ENCODE results near the gene GAD2. TPM values are rescaled to one million over a fixed set of nuclear protein-coding genes. Genes with fewer than 3 reads are reported as not detected.

The GAD2 gene
- total RNA-seq, 4 donors from 2014 or later = not detected

DNA sequence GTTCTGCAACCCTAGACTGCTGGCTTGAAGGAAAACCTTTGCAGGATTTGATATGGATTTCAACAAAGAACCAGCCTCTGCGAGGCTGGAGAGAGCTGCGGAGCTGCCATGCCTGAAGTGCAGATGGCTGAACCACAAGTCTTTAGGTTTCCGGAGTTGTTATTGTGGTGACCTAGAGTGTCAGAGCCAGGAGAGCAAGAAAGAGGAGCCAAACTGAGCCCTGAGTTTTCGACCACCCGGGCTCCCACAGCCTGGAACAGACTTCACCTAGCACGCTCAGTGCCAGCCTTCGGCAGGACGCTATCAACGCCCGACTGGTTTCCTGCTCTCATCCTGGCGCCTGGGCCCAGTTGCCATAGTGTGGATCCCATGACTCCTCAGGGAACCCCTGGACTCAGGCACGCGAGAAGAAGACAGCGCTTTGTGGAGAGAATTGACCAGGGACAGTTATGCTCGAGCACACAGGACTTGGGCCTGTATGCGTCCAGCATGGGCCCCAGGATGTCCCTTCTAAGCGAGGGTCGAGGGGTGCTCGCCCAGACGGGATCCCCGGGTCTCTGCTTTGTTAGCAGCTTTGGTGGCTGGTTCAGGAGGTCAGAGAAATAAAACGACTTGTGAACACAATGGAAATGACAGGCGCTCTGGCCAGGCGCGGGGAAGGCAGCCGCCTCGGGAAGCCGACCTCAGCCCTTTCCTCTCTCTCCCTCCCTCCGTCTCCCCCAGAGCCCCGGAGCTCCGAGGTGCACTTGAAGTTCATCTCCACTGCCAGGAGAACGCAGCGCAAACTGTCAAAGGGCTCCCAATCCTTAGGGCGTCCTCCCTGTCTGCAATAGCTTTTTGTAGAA lies 1.8 kb upstream of the GAD2 start:
- H3K4me3 ChIP-seq (replicated peaks in 1 of 3) = no peak overlapping the region
- 3 to 10% methylated on average over 34 of the region's 34 CpGs for WGBS, 2 donors
- no peaks in the 10 kb centered on the region for H3K36me3 ChIP-seq
- DNase-seq = no peak
- no peak for TF ChIP-seq POLR2A (IDR thresholded peaks at IDR 0.05)
- TF ChIP-seq, protein P1, sequence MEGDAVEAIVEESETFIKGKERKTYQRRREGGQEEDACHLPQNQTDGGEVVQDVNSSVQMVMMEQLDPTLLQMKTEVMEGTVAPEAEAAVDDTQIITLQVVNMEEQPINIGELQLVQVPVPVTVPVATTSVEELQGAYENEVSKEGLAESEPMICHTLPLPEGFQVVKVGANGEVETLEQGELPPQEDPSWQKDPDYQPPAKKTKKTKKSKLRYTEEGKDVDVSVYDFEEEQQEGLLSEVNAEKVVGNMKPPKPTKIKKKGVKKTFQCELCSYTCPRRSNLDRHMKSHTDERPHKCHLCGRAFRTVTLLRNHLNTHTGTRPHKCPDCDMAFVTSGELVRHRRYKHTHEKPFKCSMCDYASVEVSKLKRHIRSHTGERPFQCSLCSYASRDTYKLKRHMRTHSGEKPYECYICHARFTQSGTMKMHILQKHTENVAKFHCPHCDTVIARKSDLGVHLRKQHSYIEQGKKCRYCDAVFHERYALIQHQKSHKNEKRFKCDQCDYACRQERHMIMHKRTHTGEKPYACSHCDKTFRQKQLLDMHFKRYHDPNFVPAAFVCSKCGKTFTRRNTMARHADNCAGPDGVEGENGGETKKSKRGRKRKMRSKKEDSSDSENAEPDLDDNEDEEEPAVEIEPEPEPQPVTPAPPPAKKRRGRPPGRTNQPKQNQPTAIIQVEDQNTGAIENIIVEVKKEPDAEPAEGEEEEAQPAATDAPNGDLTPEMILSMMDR (IDR thresholded peaks at IDR 0.05) = no peak
- H3K9me3 ChIP-seq = no peaks in the 10 kb centered on the region
- peaks cover 5 to 8% of the 10 kb centered on the region in 2 donors for H3K4me1 ChIP-seq
- no peak overlapping the region for H3K27ac ChIP-seq
- peaks cover 8% of the 10 kb centered on the region for H3K27me3 ChIP-seq
- intact Hi-C loops (cut with DNase I) = no loop called here

DNA sequence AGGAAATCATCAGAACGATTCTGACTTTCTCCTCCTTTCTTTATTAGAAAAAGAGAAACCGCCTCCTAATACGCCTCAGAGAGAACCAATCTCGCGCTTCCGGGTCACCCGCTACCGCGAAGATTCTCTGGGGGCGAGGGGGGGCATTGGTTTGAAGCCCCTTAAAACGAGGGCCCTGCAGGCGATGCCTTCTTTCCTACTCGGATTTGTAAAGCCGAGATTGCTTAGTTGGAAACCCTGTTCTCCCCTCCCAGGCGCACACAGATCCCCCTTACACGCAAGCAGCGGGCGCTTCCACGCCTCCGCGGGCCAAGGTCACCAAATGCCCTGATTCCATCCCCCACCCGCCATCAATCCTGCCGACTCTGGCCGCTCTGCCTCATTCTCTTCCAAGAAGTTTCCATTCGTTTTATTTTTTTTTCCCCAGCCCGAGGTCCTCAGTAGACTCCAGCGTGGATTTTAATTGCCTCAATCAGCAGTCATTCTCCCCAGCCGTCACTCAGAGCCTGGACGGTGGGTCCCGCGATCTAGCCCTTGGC lies 1.1 kb upstream of the GAD2 start:
- whole genome bisulfite sequencing, 2 donors = 2 to 3% methylated on average over 31 of the region's 31 CpGs
- Histone ChIP-seq H3K4me1 (peaks cover 5 to 8% of the 10 kb centered on the region in 2 donors), H3K36me3 (no peaks in the 10 kb centered on the region), H3K27ac (no peak overlapping the region), H3K27me3 (peaks cover 8% of the 10 kb centered on the region), H3K9me3 (no peaks in the 10 kb centered on the region), H3K4me3 (replicated peaks in 1 of 3) (no peak overlapping the region)
- no peak for DNase-seq
- intact Hi-C loops (cut with DNase I) = no loop called here
- TF ChIP-seq POLR2A (IDR thresholded peaks at IDR 0.05) = no peak
- TF ChIP-seq, protein P1 (IDR thresholded peaks at IDR 0.05) = no peak

DNA sequence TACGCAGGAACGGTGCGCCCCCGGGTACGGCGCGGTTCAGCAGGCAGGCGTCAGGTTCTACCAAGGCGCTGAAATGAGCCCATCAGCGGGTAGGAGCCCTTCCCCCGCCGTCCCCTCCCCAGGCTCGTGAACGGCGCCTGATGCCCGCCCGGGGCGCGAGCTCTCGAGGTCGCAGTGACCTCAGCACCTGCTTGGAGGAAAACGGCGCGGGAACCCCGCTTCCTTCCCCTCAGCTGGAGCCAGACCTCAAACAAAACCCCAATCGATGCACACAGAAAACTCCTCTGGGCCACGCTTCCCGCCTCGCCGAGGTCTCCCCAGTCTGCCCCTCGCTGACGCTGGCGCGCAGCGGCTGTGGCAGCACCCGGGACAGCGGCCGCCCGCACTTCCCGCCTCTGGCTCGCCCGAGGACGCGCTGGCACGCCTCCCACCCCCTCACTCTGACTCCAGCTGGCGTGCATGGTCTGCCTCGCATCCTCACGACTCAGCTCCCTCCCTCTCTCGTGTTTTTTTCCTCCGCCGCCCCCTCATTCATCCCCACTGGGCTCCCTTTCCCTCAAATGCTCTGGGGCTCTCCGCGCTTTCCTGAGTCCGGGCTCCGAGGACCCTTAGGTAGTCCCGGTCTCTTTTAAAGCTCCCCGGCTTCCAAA lies 514 bp upstream of the GAD2 start:
- H3K27ac ChIP-seq = no peak overlapping the region
- H3K27me3 ChIP-seq = peaks cover 8% of the 10 kb centered on the region
- intact Hi-C loops (cut with DNase I) = no loop called here
- H3K9me3 ChIP-seq = no peaks in the 10 kb centered on the region
- H3K4me1 ChIP-seq = peaks cover 5 to 8% of the 10 kb centered on the region in 2 donors
- H3K4me3 ChIP-seq (replicated peaks in 1 of 3) = no peak overlapping the region
- no peak for TF ChIP-seq POLR2A (IDR thresholded peaks at IDR 0.05)
- TF ChIP-seq, protein P1 (IDR thresholded peaks at IDR 0.05) = no peak
- no peaks in the 10 kb centered on the region for H3K36me3 ChIP-seq
- peak; percentile 27 to 37 for DNase-seq
- WGBS, 2 donors = 1 to 2% methylated on average over 47 to 57 of the region's 57 CpGs

DNA sequence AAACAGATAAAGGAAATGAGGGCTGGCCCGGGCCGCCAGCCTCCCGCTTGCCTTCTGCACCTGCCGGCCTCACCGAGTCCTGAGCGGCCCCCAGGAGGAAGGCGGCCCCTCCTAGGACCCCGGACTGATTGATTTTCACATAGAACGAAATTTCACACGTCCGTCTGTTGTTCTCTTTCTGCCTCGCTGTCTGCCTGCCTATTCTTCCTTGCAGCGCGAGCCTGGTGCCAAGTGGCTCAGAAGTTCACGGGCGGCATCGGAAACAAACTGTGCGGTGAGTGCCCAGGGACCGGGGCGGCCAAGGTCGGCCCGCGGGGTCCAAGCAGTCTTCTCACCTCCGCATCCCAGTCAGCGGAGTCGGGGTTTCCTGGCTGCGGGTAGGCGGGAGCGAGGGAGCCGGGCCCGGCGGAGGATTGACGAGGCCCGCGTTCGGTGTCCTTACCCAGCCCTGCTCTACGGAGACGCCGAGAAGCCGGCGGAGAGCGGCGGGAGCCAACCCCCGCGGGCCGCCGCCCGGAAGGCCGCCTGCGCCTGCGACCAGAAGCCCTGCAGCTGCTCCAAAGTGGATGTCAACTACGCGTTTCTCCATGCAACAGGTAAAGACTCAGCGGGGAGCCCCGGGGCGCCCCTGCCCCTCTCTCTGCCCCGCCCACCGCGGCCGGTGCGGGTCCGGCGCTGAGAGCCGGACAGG lies 967 bp downstream of the GAD2 start:
- no peak overlapping the region for H3K27ac ChIP-seq
- H3K4me3 ChIP-seq (replicated peaks in 1 of 3) = no peak overlapping the region
- TF ChIP-seq POLR2A (IDR thresholded peaks at IDR 0.05) = no peak
- TF ChIP-seq, protein P1 (IDR thresholded peaks at IDR 0.05) = no peak
- no peaks in the 10 kb centered on the region for H3K9me3 ChIP-seq
- no peak for DNase-seq
- peaks cover 8% of the 10 kb centered on the region for H3K27me3 ChIP-seq
- intact Hi-C loops (cut with DNase I) = no loop called here
- H3K4me1 ChIP-seq = peaks cover 5 to 8% of the 10 kb centered on the region in 2 donors
- H3K36me3 ChIP-seq = no peaks in the 10 kb centered on the region
- 4 to 5% methylated on average over 34 to 36 of the region's 64 CpGs for WGBS, 2 donors

Measured in thyroid gland (tissue), 4 donors.